CD4-positive, alpha-beta T cell (primary cell): ENCODE measurements around the gene MPHOSPH6. TPM values are rescaled to one million over a fixed set of nuclear protein-coding genes. Genes with fewer than 3 reads are reported as not detected.

Experiments used
- ATAC-seq: fragments of 200-7000 bp; cut with Tn5 transposase; one replicate; pipeline ENCODE4 v1.10.0; 2022; ENCODE audit warnings: mild to moderate bottlenecking; ENCODE audit not compliant: poor library complexity
- CTCF ChIA-PET: fragments of 350-600 bp; sonication (Branson Sonifier 250); formaldehyde crosslinking; loops from one replicate; lab custom pipeline; 2021; ENCODE audit warnings: antibody characterized with exemption, inconsistent platforms; lab: Charles Lee
- POLR2A ChIA-PET: fragments of 350-600 bp; sonication (Branson Sonifier 250); formaldehyde crosslinking; loops from one replicate; lab custom pipeline; 2021; ENCODE audit warnings: antibody characterized with exemption, inconsistent platforms; lab: Charles Lee
- DNase-seq, 14 experiments: peaks; one replicate each; pipeline ENCODE4 v3.0.0-alpha.2; 2013 to 2020; ENCODE audit warnings: mixed read lengths in 2 of 14
- H3K27ac ChIP-seq, 2 donors: one replicate each; pipeline versions ENCODE4 v1.5.1 to v1.7.0; 2013; ENCODE audit warnings: low read length in 2 of 2, low read depth in 1 of 2, mild to moderate bottlenecking in 1 of 2
- H3K27me3 ChIP-seq, 2 experiments: 1 replicate in 1 of 2; 2 replicates in 1 of 2; pipeline versions ENCODE4 v1.6.1 to v1.7.0; 2013; ENCODE audit warnings: low read length in 2 of 2, control low read depth in 1 of 2, mild to moderate bottlenecking in 1 of 2, moderate library complexity in 1 of 2; ENCODE audit not compliant: insufficient read depth in 2 of 2, control insufficient read depth in 1 of 2
- H3K36me3 ChIP-seq: one replicate; pipeline ENCODE4 v1.6.1; 2013; ENCODE audit warnings: low read length, control low read depth; ENCODE audit not compliant: insufficient read depth
- H3K4me1 ChIP-seq: one replicate; pipeline ENCODE4 v1.6.1; 2013; ENCODE audit warnings: low read length, control low read depth; ENCODE audit not compliant: insufficient read depth
- H3K4me3 ChIP-seq: one replicate; pipeline ENCODE4 v1.5.1; 2013; ENCODE audit warnings: mild to moderate bottlenecking, low read length, moderate library complexity
- H3K9me3 ChIP-seq, 2 experiments: 1 replicate in 1 of 2; 2 replicates in 1 of 2; pipeline versions ENCODE4 v1.6.1 to v1.7.0; 2013; ENCODE audit warnings: low read length in 2 of 2, mild to moderate bottlenecking in 2 of 2, control low read depth in 1 of 2, moderate library complexity in 1 of 2; ENCODE audit not compliant: control insufficient read depth in 1 of 2, insufficient read depth in 1 of 2
- H3K27ac Mint-ChIP-seq: one replicate; pipeline ENCODE4 v1.8.0; 2020; ENCODE audit warnings: mixed read lengths
- H3K27me3 Mint-ChIP-seq: one replicate; pipeline ENCODE4 v1.8.0; 2021; ENCODE audit warnings: mixed read lengths
- H3K36me3 Mint-ChIP-seq: one replicate; pipeline ENCODE4 v1.8.0; 2021; ENCODE audit warnings: low read depth, mixed read lengths
- H3K4me1 Mint-ChIP-seq: one replicate; pipeline ENCODE4 v1.8.0; 2021; ENCODE audit warnings: low read depth, mixed read lengths
- H3K4me3 Mint-ChIP-seq: one replicate; pipeline ENCODE4 v1.8.0; 2020; ENCODE audit warnings: mild to moderate bottlenecking, mixed read lengths
- H3K9me3 Mint-ChIP-seq: one replicate; pipeline ENCODE4 v1.8.0; 2020; ENCODE audit warnings: mixed read lengths
- CTCF ChIP-seq: fragments of 200-600 bp; IDR thresholded peaks from one replicate; pipeline ENCODE4 v1.8.0; 2022; ENCODE audit warnings: antibody characterized with exemption, mild to moderate bottlenecking
- intact Hi-C, 2 experiments: fragments of 100-400 bp; cut with DNase I in 1 of 2; cut with micrococcal nuclease in 1 of 2; formaldehyde crosslinking; loops; one replicate each; pipeline versions ENCODE4 v1.15.1 to v1.9.0; 2023 to 2025; cut with DNase I, micrococcal nuclease
- total RNA-seq, 174 experiments: library from RNA in 2 of 174; stranded (reverse) in 2 of 174; gene quantifications; one replicate each; pipeline ENCODE4 v1.2.3 and lab custom pipeline; 2021 to 2026

MPHOSPH6 gene
- total RNA-seq, 2 experiments from 2014 or later, result 14.3 to 15.5 TPM

- POLR2A ChIA-PET, result interaction anchor here (1.7 kb wide), 1 partner anchor 17 kb away, joined by 5 read pairs; the partner anchor contains the start of gene MPHOSPH6
- Histone ChIP-seq H3K27me3 (no peaks in the 10 kb centered on the region), H3K4me1 (no peaks in the 10 kb centered on the region), H3K27ac (no peak overlapping the region), H3K36me3 (peaks cover 21% of the 10 kb centered on the region), H3K4me3 (no peak overlapping the region), H3K9me3 (no peaks in the 10 kb centered on the region)
- CTCF ChIA-PET, result no interaction called here
- TF ChIP-seq CTCF, result no peak
- no peak overlapping the region for H3K27ac Mint-ChIP-seq
- no peak for DNase-seq
- peaks cover 4% of the 10 kb centered on the region for H3K9me3 Mint-ChIP-seq
- no peak for ATAC-seq
- intact Hi-C loops, result no loop called here
- H3K36me3 Mint-ChIP-seq, result peaks cover 86% of the 10 kb centered on the region
- H3K27me3 Mint-ChIP-seq, result no peaks in the 10 kb centered on the region
- peaks cover 20% of the 10 kb centered on the region for H3K4me1 Mint-ChIP-seq
- no peak overlapping the region for H3K4me3 Mint-ChIP-seq
Measured at GRCh38 chr16:82152641-82153112, 17.3 kb downstream of the MPHOSPH6 start.

- CTCF ChIA-PET, result no interaction called here
- H3K36me3 Mint-ChIP-seq, result peaks cover 86% of the 10 kb centered on the region
Measured at GRCh38 chr16:82152196-82152595, 17.8 kb downstream of the MPHOSPH6 start.

GRCh38 chr16:82150549-82150948 lies 19.5 kb downstream of the MPHOSPH6 start:
- no peak for TF ChIP-seq CTCF
- H3K27ac Mint-ChIP-seq, result no peak overlapping the region
- POLR2A ChIA-PET, result no interaction called here

More at GRCh38 chr16:82152196-82152595, 17.8 kb downstream of the MPHOSPH6 start:
- H3K9me3 ChIP-seq, result no peaks in the 10 kb centered on the region
- Mint-ChIP-seq H3K4me1 (peaks cover 15% of the 10 kb centered on the region), H3K4me3 (no peak overlapping the region), H3K9me3 (peaks cover 4% of the 10 kb centered on the region), H3K27ac (no peak overlapping the region), H3K27me3 (no peaks in the 10 kb centered on the region)
- intact Hi-C loops, result no loop called here
- H3K36me3 ChIP-seq, result peaks cover 25% of the 10 kb centered on the region
- H3K4me3 ChIP-seq, result no peak overlapping the region
- DNase-seq (no peak), ATAC-seq (no peak)
- no peak for TF ChIP-seq CTCF
- no peaks in the 10 kb centered on the region for H3K27me3 ChIP-seq
- POLR2A ChIA-PET, result interaction anchor here (1.7 kb wide), 1 partner anchor 18 kb away, joined by 5 read pairs; the partner anchor contains the start of gene MPHOSPH6
- no peak overlapping the region for H3K27ac ChIP-seq
- no peaks in the 10 kb centered on the region for H3K4me1 ChIP-seq

More at GRCh38 chr16:82150549-82150948, 19.5 kb downstream of the MPHOSPH6 start:
- Mint-ChIP-seq H3K27me3 (no peaks in the 10 kb centered on the region), H3K4me3 (no peak overlapping the region), H3K36me3 (peaks cover 89% of the 10 kb centered on the region), H3K9me3 (peaks cover 4% of the 10 kb centered on the region), H3K4me1 (peaks cover 13% of the 10 kb centered on the region)
- no peaks in the 10 kb centered on the region for H3K4me1 ChIP-seq
- peaks cover 26% of the 10 kb centered on the region for H3K36me3 ChIP-seq
- no peak for DNase-seq
- no peak for ATAC-seq
- CTCF ChIA-PET, result no interaction called here
- H3K27ac ChIP-seq, result no peak overlapping the region
- H3K9me3 ChIP-seq, result no peaks in the 10 kb centered on the region
- intact Hi-C loops, result no loop called here
- H3K4me3 ChIP-seq, result no peak overlapping the region
- H3K27me3 ChIP-seq, result no peaks in the 10 kb centered on the region
